ENCODE measurements around the gene ENO3. TPM values are rescaled to one million over a fixed set of nuclear protein-coding genes. Genes with fewer than 3 reads are reported as not detected.

Gene ENO3
- total RNA-seq, 1 experiment from 2014 or later, result 23.4 TPM

GRCh38 chr17:4982305-4982704 is 31.4 kb downstream of the ENO3 start:
- Histone ChIP-seq H3K4me1 (ENCODE audit: control insufficient read depth, insufficient read depth, low read length) (peaks cover 4% of the 10 kb centered on the region; the same call in 1 of the 2 replicates), H3K4me3 (ENCODE audit: low read depth in 2 of 2, low read length in 2 of 2) (no peak overlapping the region), H3K9me3 (ENCODE audit: control insufficient read depth, insufficient read depth, low read depth, low read length) (no peaks in the 10 kb centered on the region), H3K27me3 (ENCODE audit: control insufficient read depth, insufficient read depth, low read length) (no peaks in the 10 kb centered on the region), H3K27ac (ENCODE audit: low read length) (no peak overlapping the region), H3K36me3 (ENCODE audit: control insufficient read depth, insufficient read depth, low read length) (no peaks in the 10 kb centered on the region; the same call in 1 of the 2 replicates)
- ATAC-seq, result no peak
- DNase-seq (ENCODE audit: low read depth, low spot score), result no peak
- TF ChIP-seq CTCF (IDR thresholded peaks at IDR 0.05), result no peak
- no peak for TF ChIP-seq SIN3A (IDR thresholded peaks at IDR 0.05; ENCODE audit: borderline replicate concordance, insufficient read depth, low read depth, low read length)
- TF ChIP-seq POLR2AphosphoS5 (IDR thresholded peaks at IDR 0.05; ENCODE audit: low read depth, low read length), result no peak
- TF ChIP-seq REST (IDR thresholded peaks at IDR 0.05; ENCODE audit: insufficient read depth in 1 of 2, low read depth in 2 of 2, low read length in 1 of 2), result no peak
- no peak for TF ChIP-seq TCF7L2 (IDR thresholded peaks at IDR 0.05; ENCODE audit: low read depth, low read length)
- intact Hi-C loops (cut with micrococcal nuclease; ENCODE audit: unreplicated experiment), result no loop called here
- BruUV-seq (replicated peaks), result no TSS peak
- ChIA-PET CTCF (no interaction called here), POLR2A (no interaction called here)
- in situ Hi-C loops (cut with HindIII; ENCODE audit: low pct_unique_long_range_greater_than_20kb, low sequenced_read_pairs), result no loop called here

- in situ Hi-C loops (cut with HindIII; ENCODE audit: low pct_unique_long_range_greater_than_20kb, low sequenced_read_pairs), result no loop called here
- intact Hi-C loops (cut with micrococcal nuclease; ENCODE audit: unreplicated experiment), result no loop called here
- TF ChIP-seq POLR2AphosphoS5 (IDR thresholded peaks at IDR 0.05; ENCODE audit: low read depth, low read length) (no peak), CTCF (IDR thresholded peaks at IDR 0.05) (no peak), REST (IDR thresholded peaks at IDR 0.05; ENCODE audit: insufficient read depth in 1 of 2, low read depth in 2 of 2, low read length in 1 of 2) (no peak), SIN3A (IDR thresholded peaks at IDR 0.05; ENCODE audit: borderline replicate concordance, insufficient read depth, low read depth, low read length) (no peak), TCF7L2 (IDR thresholded peaks at IDR 0.05; ENCODE audit: low read depth, low read length) (no peak)
- ChIA-PET POLR2A (interaction anchor here (0.6 kb wide), 2 partner anchors 37 to 67 kb away, joined by 3 to 8 read pairs; no protein-coding TSS in a partner anchor), CTCF (interaction anchor here (0.6 kb wide), 1 partner anchor 50 kb away, joined by 4 read pairs; no protein-coding TSS in a partner anchor)
- Histone ChIP-seq H3K4me3 (ENCODE audit: low read depth in 2 of 2, low read length in 2 of 2) (peak overlapping the region; percentile 67 to 75), H3K36me3 (ENCODE audit: control insufficient read depth, insufficient read depth, low read length) (no peaks in the 10 kb centered on the region; the same call in 1 of the 2 replicates), H3K4me1 (ENCODE audit: control insufficient read depth, insufficient read depth, low read length) (peaks cover 6% of the 10 kb centered on the region; the same call in 1 of the 2 replicates), H3K27ac (ENCODE audit: low read length) (peak overlapping the region; percentile 71; the same call in 1 of the 2 replicates), H3K9me3 (ENCODE audit: control insufficient read depth, insufficient read depth, low read depth, low read length) (no peaks in the 10 kb centered on the region), H3K27me3 (ENCODE audit: control insufficient read depth, insufficient read depth, low read length) (no peaks in the 10 kb centered on the region)
- no TSS peak for BruUV-seq (replicated peaks)
- no peak for DNase-seq (ENCODE audit: low read depth, low spot score)
- ATAC-seq, result peak; percentile 12; the same call in 1 of the 2 replicates
These were observed 35.5 kb downstream of the ENO3 start for GRCh38 chr17:4986403-4986802.

Data from Panc1 (cell line).